Endothelial cell of umbilical vein (primary cell): ENCODE results near the gene CALR3. TPM values are rescaled to one million over a fixed set of nuclear protein-coding genes. Genes with fewer than 3 reads are reported as not detected.

Experiments
- BruUV-seq: library from RNA; stranded (reverse); fragments of 400-500 nt; replicated peaks from 2 replicates; lab custom pipeline; 2021; lab: Mats Ljungman, UMichigan
- CTCF ChIA-PET: fragments of 300-600, 350-600 bp; sonication (Branson Sonifier 250); formaldehyde crosslinking; loops from one replicate; lab custom pipeline; 2021; ENCODE audit warnings: antibody characterized with exemption, inconsistent platforms; lab: Charles Lee
- POLR2A ChIA-PET: fragments of 300-600, 350-600 bp; sonication (Branson Sonifier 250); formaldehyde crosslinking; loops from one replicate; lab custom pipeline; 2021; ENCODE audit warnings: antibody characterized with exemption, inconsistent platforms; lab: Charles Lee
- DNase-seq: peaks from one replicate; pipeline ENCODE4 v3.0.0-alpha.2; 2011; ENCODE audit warnings: low read depth, low spot score
- FAIRE-seq: peaks from 2 replicates; lab custom pipeline; 2011; peaks lifted over from hg19 to GRCh38; lab: Jason Lieb, UNC
- H2AFZ ChIP-seq: 2 replicates; pipeline ENCODE4 v1.6.0; 2012; ENCODE audit warnings: low read depth, low read length, control low read depth, inconsistent platforms
- H3K27ac ChIP-seq: 2 replicates; pipeline ENCODE4 v1.5.1; 2011; ENCODE audit warnings: low read depth, mild to moderate bottlenecking, control low read depth, low read length, moderate library complexity; ENCODE audit not compliant: insufficient read depth
- H3K27me3 ChIP-seq, 2 experiments: 2 replicates each; pipeline versions ENCODE4 v1.6.0 to v1.6.1; 2011; ENCODE audit warnings: low read length in 2 of 2, mixed read lengths in 1 of 2; ENCODE audit not compliant: control insufficient read depth in 2 of 2, insufficient read depth in 2 of 2
- H3K36me3 ChIP-seq, 2 experiments: 2 replicates in 1 of 2; 3 replicates in 1 of 2; pipeline ENCODE4 v1.5.1; 2011; ENCODE audit warnings: low read length in 2 of 2, mild to moderate bottlenecking in 1 of 2, moderate library complexity in 1 of 2; ENCODE audit not compliant: control insufficient read depth in 2 of 2, insufficient read depth in 2 of 2; ENCODE audit errors: extremely low read depth in 1 of 2
- H3K4me1 ChIP-seq: 3 replicates; pipeline ENCODE4 v1.5.1; 2011; ENCODE audit warnings: mild to moderate bottlenecking, low read length; ENCODE audit not compliant: control insufficient read depth, insufficient read depth; ENCODE audit errors: extremely low read depth
- H3K4me2 ChIP-seq: 2 replicates; pipeline ENCODE4 v1.6.1; 2011; ENCODE audit warnings: low read length, control low read depth, mixed read lengths; ENCODE audit not compliant: insufficient read depth
- H3K4me3 ChIP-seq, 3 experiments: fragments of 200-600 bp in 1 of 3; sonication (generic), shearing (Covaris generic) in 1 of 3; replicated peaks in 1 of 3; 2 replicates each; pipeline ENCODE4 v1.5.1; 2011 to 2016; ENCODE audit warnings: control low read depth in 3 of 3, low read length in 3 of 3, mild to moderate bottlenecking in 2 of 3, inconsistent platforms in 1 of 3, low read depth in 1 of 3, moderate library complexity in 1 of 3; ENCODE audit not compliant: insufficient read depth in 1 of 3
- H3K79me2 ChIP-seq: 2 replicates; pipeline ENCODE4 v1.6.0; 2012; ENCODE audit warnings: low read length, inconsistent platforms; ENCODE audit not compliant: control insufficient read depth, insufficient read depth
- H3K9ac ChIP-seq: replicated peaks from 2 replicates; pipeline ENCODE3; 2011; ENCODE audit warnings: low read length, control low read depth; ENCODE audit not compliant: insufficient read depth; ENCODE audit errors: extremely low read depth
- H3K9me1 ChIP-seq: replicated peaks from 3 replicates; pipeline ENCODE4 v1.6.0; 2011; ENCODE audit warnings: mild to moderate bottlenecking, low read length; ENCODE audit not compliant: control insufficient read depth, insufficient read depth; ENCODE audit errors: extremely low read depth
- H3K9me3 ChIP-seq: replicated peaks from 2 replicates; pipeline ENCODE4 v1.5.1; 2012; ENCODE audit warnings: low read length, inconsistent platforms; ENCODE audit not compliant: control insufficient read depth, insufficient read depth
- H4K20me1 ChIP-seq: replicated peaks from 2 replicates; pipeline ENCODE3; 2011; ENCODE audit warnings: mild to moderate bottlenecking, low read length; ENCODE audit not compliant: control insufficient read depth, insufficient read depth; ENCODE audit errors: extremely low read depth
- GATA2 ChIP-seq: IDR thresholded peaks from 2 replicates; pipeline ENCODE4 v1.7.0; 2011; ENCODE audit warnings: low read depth, mild to moderate bottlenecking, moderate library complexity, mixed read lengths, low read length; ENCODE audit not compliant: insufficient read length, insufficient read depth
- JUN ChIP-seq: IDR thresholded peaks from 2 replicates; pipeline ENCODE4 v1.6.1; 2011; ENCODE audit warnings: borderline replicate concordance, low read depth; ENCODE audit not compliant: insufficient read length, insufficient read depth
- MYC ChIP-seq: IDR thresholded peaks from one replicate; pipeline ENCODE4 v1.6.1; 2011; ENCODE audit warnings: mild to moderate bottlenecking, low read depth, low read length
- POLR2AphosphoS5 ChIP-seq: IDR thresholded peaks from 2 replicates; pipeline ENCODE4 v1.6.1; 2012; ENCODE audit warnings: low read depth, mild to moderate bottlenecking, control low read depth, low read length, moderate library complexity; ENCODE audit not compliant: insufficient read depth
- dilution Hi-C: fragments of 300-500 bp; cut with MboI; formaldehyde crosslinking; loops from one replicate; pipeline ENCODE4 v1.15.0; 2019; ENCODE audit warnings: low sequenced_read_pairs; ENCODE audit not compliant: extremely low pct_ligation_motif_present
- intact Hi-C: fragments of 100-400 bp; cut with micrococcal nuclease; formaldehyde crosslinking; loops from one replicate; pipeline ENCODE4 v1.10.0; 2022
- polyA plus RNA-seq, 4 experiments: library from polyadenylated mRNA; depleted of rRNA in 3 of 4; stranded (reverse) in 3 of 4; unstranded in 1 of 4; fragments of >200 nt; gene quantifications; 2 replicates each; pipeline versions ENCODE4 v1.2.1 to v1.2.3, GENCODE V29; 2011 to 2012; ENCODE audit warnings: missing spikeins in 1 of 4
- total RNA-seq: library from RNA; stranded (reverse); gene quantifications from 2 replicates; pipeline ENCODE4 v1.2.3, GENCODE V29; 2021
- TF ChIP-seq, protein P1 (sequence below), 2 donors: IDR thresholded peaks; 1 replicate in 1 of 2; 2 replicates in 1 of 2; pipeline ENCODE4 v1.5.1; 2011; ENCODE audit warnings: low read length in 2 of 2, mild to moderate bottlenecking in 2 of 2, moderate library complexity in 2 of 2, control low read depth in 1 of 2, inconsistent platforms in 1 of 2, low read depth in 1 of 2; ENCODE audit not compliant: insufficient read depth in 1 of 2; ENCODE audit errors: extremely low read depth in 1 of 2
- TF ChIP-seq, protein P2 (sequence below): IDR thresholded peaks from 2 replicates; pipeline ENCODE4 v1.6.1; 2011; ENCODE audit not compliant: insufficient read depth, insufficient read length

The CALR3 gene
- total and polyA plus RNA-seq, 2 donors (not counting 3 experiments of a cell fraction or from before 2014, with no cell fraction given) = not detected

DNA sequence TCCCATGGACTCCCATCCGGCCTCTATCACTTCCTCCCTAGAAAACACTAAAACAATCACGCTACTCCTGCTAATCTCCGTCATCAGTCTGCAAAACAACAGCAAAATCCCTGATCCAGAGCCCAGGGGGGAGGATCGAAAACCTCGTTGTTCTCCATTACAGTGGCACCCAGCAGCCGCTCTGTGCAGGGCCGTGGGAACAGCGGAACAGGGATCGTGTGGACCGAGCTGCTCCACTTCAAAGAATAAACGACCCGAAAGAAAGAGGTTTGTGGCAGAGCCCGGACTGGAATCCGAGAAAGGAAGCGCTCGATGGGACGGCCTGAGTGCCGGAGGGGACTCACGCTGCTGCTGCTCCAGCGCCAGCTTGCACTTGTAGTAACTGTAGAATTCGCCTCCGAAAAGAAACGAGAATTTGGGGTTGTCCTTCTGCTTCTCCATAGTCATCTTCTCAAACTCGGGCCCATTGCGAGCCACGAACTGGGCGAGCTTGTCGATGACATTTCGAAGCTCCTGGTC, 45.6 kb upstream of the CALR3 start:
- Histone ChIP-seq H3K4me1 (peaks cover 12% of the 10 kb centered on the region), H3K9me3 (no peaks in the 10 kb centered on the region), H3K9me1 (no peaks in the 10 kb centered on the region), H3K27ac (peak overlapping the region; percentile 70), H3K36me3 (peaks cover 9 to 14% of the 10 kb centered on the region in 2 experiments), H4K20me1 (no peaks in the 10 kb centered on the region), H3K4me2 (peak overlapping the region; percentile 80), H3K79me2 (peaks cover 64% of the 10 kb centered on the region), H3K4me3 (peak overlapping the region; percentile 66 to 85 (median 70)), H3K27me3 (no peaks in the 10 kb centered on the region), H2AFZ (peak overlapping the region; percentile 59), H3K9ac (peak overlapping the region; percentile 94)
- dilution Hi-C loops (no loop called here), intact Hi-C loops (loop anchor here (1.0 to 5.0 kb wide), 4 partner anchors 25 to 104 kb away; partner anchors contain the start of genes MED26 and SLC35E1)
- FAIRE-seq (peak; percentile 35), DNase-seq (peak; percentile 60)
- TSS peak; percentile 71 for BruUV-seq
- ChIA-PET CTCF (no interaction called here), POLR2A (no interaction called here)
- TF ChIP-seq GATA2 (no peak), MYC (no peak), POLR2AphosphoS5 (no peak), JUN (no peak)
- TF ChIP-seq, protein P1, sequence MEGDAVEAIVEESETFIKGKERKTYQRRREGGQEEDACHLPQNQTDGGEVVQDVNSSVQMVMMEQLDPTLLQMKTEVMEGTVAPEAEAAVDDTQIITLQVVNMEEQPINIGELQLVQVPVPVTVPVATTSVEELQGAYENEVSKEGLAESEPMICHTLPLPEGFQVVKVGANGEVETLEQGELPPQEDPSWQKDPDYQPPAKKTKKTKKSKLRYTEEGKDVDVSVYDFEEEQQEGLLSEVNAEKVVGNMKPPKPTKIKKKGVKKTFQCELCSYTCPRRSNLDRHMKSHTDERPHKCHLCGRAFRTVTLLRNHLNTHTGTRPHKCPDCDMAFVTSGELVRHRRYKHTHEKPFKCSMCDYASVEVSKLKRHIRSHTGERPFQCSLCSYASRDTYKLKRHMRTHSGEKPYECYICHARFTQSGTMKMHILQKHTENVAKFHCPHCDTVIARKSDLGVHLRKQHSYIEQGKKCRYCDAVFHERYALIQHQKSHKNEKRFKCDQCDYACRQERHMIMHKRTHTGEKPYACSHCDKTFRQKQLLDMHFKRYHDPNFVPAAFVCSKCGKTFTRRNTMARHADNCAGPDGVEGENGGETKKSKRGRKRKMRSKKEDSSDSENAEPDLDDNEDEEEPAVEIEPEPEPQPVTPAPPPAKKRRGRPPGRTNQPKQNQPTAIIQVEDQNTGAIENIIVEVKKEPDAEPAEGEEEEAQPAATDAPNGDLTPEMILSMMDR (IDR thresholded peaks at IDR 0.05; ENCODE audit: extremely low read depth in 1 of 2, insufficient read depth in 1 of 2, low read depth in 1 of 2, low read length in 2 of 2) = no peak
- TF ChIP-seq, protein P2, sequence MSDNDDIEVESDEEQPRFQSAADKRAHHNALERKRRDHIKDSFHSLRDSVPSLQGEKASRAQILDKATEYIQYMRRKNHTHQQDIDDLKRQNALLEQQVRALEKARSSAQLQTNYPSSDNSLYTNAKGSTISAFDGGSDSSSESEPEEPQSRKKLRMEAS = no peak
